C4-2B (cell line): Measurements from ENCODE around the gene COL13A1.

Experiments used
- CTCF ChIP-seq: fragments of 450-650 bp; conservative IDR thresholded peaks from 2 replicates; pipeline ENCODE4 v1.5.1; 2017; ENCODE audit warnings: mild to moderate bottlenecking
- ZFX ChIP-seq: fragments of 450-650 bp; IDR thresholded peaks from 2 replicates; pipeline ENCODE4 v1.6.1; 2017

- TF ChIP-seq CTCF (no peak), ZFX (no peak)
These were observed 55.0 kb downstream of the COL13A1 start for GRCh38 chr10:69856601-69857166.
